IMR-90 (cell line): ENCODE data around the gene EDC4.

Source experiments
- CHD1 ChIP-seq: IDR thresholded peaks from 2 replicates; pipeline ENCODE4 v1.6.1; 2012; ENCODE audit warnings: low read depth, low read length, improper control_type of control experiment
- FOS ChIP-seq: fragments of 150-350 bp; IDR thresholded peaks from 2 replicates; pipeline ENCODE4 v1.6.1; 2016; ENCODE audit warnings: low read depth, low read length
- MAFK ChIP-seq: IDR thresholded peaks from 2 replicates; pipeline ENCODE4 v1.6.1; 2012; ENCODE audit warnings: low read depth, low read length, improper control_type of control experiment
- MXI1 ChIP-seq: IDR thresholded peaks from 2 replicates; pipeline ENCODE4 v1.6.1; 2012; ENCODE audit warnings: low read depth, mild to moderate bottlenecking, low read length, moderate library complexity, borderline replicate concordance
- NFE2L2 ChIP-seq: fragments of 150-350 bp; IDR thresholded peaks from 2 replicates; pipeline ENCODE4 v1.6.1; 2016; ENCODE audit warnings: low read depth, mild to moderate bottlenecking, low read length
- POLR2A ChIP-seq: IDR thresholded peaks from 2 replicates; pipeline ENCODE4 v1.6.1; 2012; ENCODE audit warnings: mild to moderate bottlenecking, low read depth, low read length
- RAD21 ChIP-seq: IDR thresholded peaks from 2 replicates; pipeline ENCODE4 v1.6.1; 2012; ENCODE audit warnings: low read length, improper control_type of control experiment
- RCOR1 ChIP-seq: IDR thresholded peaks from 2 replicates; pipeline ENCODE4 v1.6.1; 2012; ENCODE audit warnings: mild to moderate bottlenecking, low read length, improper control_type of control experiment; ENCODE audit not compliant: insufficient replicate concordance
- TF ChIP-seq, protein P1 (sequence below): conservative IDR thresholded peaks from 2 replicates; pipeline ENCODE4 v1.5.1; 2012; ENCODE audit warnings: mild to moderate bottlenecking, low read depth, low read length, improper control_type of control experiment
- TF ChIP-seq, protein P2 (sequence below): fragments of 150-350 bp; IDR thresholded peaks from 2 replicates; pipeline ENCODE4 v1.6.1; 2016; ENCODE audit warnings: low read depth, mild to moderate bottlenecking, low read length, moderate library complexity, borderline replicate concordance
- TF ChIP-seq, protein P3 (sequence below): fragments of 150-350 bp; IDR thresholded peaks from 2 replicates; pipeline ENCODE4 v1.6.1; 2017; ENCODE audit warnings: mild to moderate bottlenecking, antibody characterized with exemption, low read length, low read depth

DNA sequence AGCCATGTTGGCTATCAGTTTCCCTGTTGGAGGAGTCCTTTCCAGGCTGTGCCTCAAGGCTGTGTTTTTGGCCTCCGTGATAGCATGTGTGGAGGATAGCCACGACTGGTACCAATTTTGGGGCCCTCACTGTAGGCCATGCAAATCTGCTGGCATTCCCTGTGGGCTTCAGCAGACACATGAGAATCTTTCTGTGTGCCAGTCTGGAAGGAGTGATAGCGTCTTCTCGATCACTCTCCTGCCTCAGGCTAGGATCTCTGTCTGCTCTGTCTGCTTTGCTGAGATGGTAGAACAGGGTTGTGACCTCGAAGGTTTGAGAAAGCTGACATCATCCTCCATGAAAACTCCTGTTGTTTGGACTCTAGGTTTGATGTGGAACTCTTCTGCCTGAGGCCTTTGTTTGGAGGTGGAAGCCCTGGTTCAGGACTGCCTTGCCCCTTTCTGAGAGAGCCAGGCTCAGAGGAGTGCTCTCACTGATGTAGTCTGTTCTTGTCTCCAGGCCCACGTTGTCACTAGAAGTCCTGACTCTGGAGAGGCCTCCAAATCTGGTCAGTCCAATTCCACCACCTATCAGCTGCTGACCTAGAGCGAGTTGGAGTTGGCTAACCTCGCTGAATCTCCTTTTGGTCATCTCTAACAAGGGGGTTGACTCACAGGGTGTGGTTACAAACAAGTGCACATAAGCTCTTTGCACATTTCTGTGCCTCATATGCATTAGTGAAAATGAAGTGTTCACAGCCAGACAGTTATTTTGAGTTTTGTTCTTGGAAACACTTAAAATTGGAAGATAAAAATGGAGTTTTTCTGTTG, 12.1 kb upstream of the EDC4 start:
- TF ChIP-seq, protein P1, sequence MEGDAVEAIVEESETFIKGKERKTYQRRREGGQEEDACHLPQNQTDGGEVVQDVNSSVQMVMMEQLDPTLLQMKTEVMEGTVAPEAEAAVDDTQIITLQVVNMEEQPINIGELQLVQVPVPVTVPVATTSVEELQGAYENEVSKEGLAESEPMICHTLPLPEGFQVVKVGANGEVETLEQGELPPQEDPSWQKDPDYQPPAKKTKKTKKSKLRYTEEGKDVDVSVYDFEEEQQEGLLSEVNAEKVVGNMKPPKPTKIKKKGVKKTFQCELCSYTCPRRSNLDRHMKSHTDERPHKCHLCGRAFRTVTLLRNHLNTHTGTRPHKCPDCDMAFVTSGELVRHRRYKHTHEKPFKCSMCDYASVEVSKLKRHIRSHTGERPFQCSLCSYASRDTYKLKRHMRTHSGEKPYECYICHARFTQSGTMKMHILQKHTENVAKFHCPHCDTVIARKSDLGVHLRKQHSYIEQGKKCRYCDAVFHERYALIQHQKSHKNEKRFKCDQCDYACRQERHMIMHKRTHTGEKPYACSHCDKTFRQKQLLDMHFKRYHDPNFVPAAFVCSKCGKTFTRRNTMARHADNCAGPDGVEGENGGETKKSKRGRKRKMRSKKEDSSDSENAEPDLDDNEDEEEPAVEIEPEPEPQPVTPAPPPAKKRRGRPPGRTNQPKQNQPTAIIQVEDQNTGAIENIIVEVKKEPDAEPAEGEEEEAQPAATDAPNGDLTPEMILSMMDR = no peak
- no peak for TF ChIP-seq FOS
- TF ChIP-seq, protein P2, sequence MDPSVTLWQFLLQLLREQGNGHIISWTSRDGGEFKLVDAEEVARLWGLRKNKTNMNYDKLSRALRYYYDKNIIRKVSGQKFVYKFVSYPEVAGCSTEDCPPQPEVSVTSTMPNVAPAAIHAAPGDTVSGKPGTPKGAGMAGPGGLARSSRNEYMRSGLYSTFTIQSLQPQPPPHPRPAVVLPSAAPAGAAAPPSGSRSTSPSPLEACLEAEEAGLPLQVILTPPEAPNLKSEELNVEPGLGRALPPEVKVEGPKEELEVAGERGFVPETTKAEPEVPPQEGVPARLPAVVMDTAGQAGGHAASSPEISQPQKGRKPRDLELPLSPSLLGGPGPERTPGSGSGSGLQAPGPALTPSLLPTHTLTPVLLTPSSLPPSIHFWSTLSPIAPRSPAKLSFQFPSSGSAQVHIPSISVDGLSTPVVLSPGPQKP = no peak
- TF ChIP-seq POLR2A = 0 out of 2 replicates have a peak, but pooled peaks have one; percentile 32
- TF ChIP-seq, protein P3, sequence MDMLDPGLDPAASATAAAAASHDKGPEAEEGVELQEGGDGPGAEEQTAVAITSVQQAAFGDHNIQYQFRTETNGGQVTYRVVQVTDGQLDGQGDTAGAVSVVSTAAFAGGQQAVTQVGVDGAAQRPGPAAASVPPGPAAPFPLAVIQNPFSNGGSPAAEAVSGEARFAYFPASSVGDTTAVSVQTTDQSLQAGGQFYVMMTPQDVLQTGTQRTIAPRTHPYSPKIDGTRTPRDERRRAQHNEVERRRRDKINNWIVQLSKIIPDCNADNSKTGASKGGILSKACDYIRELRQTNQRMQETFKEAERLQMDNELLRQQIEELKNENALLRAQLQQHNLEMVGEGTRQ = no peak
- no peak for TF ChIP-seq MAFK
- no peak for TF ChIP-seq CHD1
- no peak for TF ChIP-seq RCOR1
- TF ChIP-seq MXI1 = no peak
- no peak for TF ChIP-seq RAD21
- TF ChIP-seq NFE2L2 = no peak
